ENCODE data around the gene BICRA. TPM values are rescaled to one million over a fixed set of nuclear protein-coding genes. Genes with fewer than 3 reads are reported as not detected.
"Not testable (repeated sequence)": the region's sequence is repeated elsewhere in the genome, so short reads cannot be mapped to it uniquely, and the experiment has no call there.

Gene BICRA
- total and polyA plus RNA-seq, 7 donors = 3.1 to 22.4 (median 9.9) TPM

DNA sequence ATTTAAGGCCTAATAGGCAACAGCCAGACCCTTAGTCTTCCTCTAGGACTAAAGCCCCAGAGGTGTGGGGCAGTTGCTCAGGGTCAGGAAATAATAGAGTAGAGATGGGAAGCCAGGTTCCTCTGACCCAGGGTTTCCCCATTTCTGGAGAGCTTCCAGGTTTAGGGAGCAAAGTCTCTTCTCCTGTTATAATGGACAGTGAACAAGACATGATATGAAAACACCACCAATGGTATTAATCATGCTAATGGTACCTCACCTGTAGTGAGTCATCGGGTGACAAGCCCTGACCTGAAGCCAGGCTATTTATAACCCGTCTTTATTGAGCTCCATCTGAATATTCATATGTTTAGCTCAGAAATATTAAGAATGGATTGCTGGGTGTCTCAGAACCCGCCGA, 24.6 kb downstream of the BICRA start:
- H3K27ac ChIP-seq = peak overlapping the region; percentile 67
- H3K9me3 ChIP-seq = no peaks in the 10 kb centered on the region
- no peaks in the 10 kb centered on the region for H3K27me3 ChIP-seq (ENCODE audit: insufficient read depth in 3 of 3, low read length in 2 of 3)
- intact Hi-C loops (cut with DNase I) = no loop called here
- no peak for DNase-seq
- WGBS, 3 donors = 57 to 69% (median 61%) methylated on average over 4 of the region's 4 CpGs
- peaks cover 32% of the 10 kb centered on the region for H3K4me1 ChIP-seq
- H3K4me3 ChIP-seq = no peak overlapping the region
- no peak for TF ChIP-seq CTCF (IDR thresholded peaks at IDR 0.05)
- peak; percentile 56 to 86 (median 67) for ATAC-seq
- no peaks in the 10 kb centered on the region for H3K36me3 ChIP-seq (ENCODE audit: insufficient read depth in 1 of 2, low read depth in 1 of 2)

DNA sequence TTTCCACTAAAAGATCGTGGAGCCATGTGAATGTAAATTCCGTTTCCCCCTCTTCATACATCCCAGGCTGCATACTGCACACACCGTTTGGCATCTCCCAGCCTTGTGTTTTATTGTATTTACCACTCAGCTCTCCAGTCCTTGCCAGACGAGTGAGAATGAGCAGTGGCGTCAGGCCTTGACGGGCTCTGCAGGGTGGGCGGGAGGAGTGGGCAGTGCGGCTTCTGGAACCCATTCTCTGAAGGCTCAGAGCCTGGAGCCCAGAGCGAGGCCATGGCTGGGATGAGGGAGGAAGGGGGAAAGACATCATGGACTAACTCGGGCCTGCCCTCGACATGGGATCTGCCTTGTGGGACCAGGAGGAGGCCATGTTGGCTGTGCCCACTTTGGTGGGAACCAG, 25.1 kb downstream of the BICRA start:
- no peaks in the 10 kb centered on the region for H3K9me3 ChIP-seq
- H3K36me3 ChIP-seq (ENCODE audit: insufficient read depth in 1 of 2, low read depth in 1 of 2) = no peaks in the 10 kb centered on the region
- H3K27ac ChIP-seq = peak overlapping the region; percentile 67
- no peak overlapping the region for H3K4me3 ChIP-seq
- H3K4me1 ChIP-seq = peaks cover 32% of the 10 kb centered on the region
- ATAC-seq (peak in 2 of 4 donors; percentile 3 to 21), DNase-seq (no peak)
- H3K27me3 ChIP-seq (ENCODE audit: insufficient read depth in 3 of 3, low read length in 2 of 3) = no peaks in the 10 kb centered on the region
- intact Hi-C loops (cut with DNase I) = no loop called here
- no peak for TF ChIP-seq CTCF (IDR thresholded peaks at IDR 0.05)
- 82 to 88% (median 85%) methylated on average over 11 of the region's 11 CpGs for WGBS, 3 donors

- H3K4me3 ChIP-seq; H3K9me3 ChIP-seq; H3K36me3 ChIP-seq (ENCODE audit: insufficient read depth in 1 of 2, low read depth in 1 of 2); intact Hi-C loops (cut with DNase I); H3K27me3 ChIP-seq (ENCODE audit: insufficient read depth in 3 of 3, low read length in 2 of 3); ATAC-seq; DNase-seq; H3K27ac ChIP-seq: not testable (repeated sequence)
- WGBS, 3 donors = 68 to 91% (median 82%) methylated on average over 6 of the region's 6 CpGs
- peaks cover 32% of the 10 kb centered on the region for H3K4me1 ChIP-seq
Measured at GRCh38 chr19:47635152-47635754, 26.3 kb downstream of the BICRA start.

GRCh38 chr19:47637550-47637949, 28.6 kb downstream of the BICRA start:
- no peak overlapping the region for H3K4me3 ChIP-seq
- H3K4me1 ChIP-seq = peaks cover 15% of the 10 kb centered on the region
- H3K27ac ChIP-seq = peak overlapping the region; percentile 55
- WGBS, 3 donors = 84 to 89% (median 87%) methylated on average over 11 of the region's 11 CpGs
- H3K36me3 ChIP-seq (ENCODE audit: insufficient read depth in 1 of 2, low read depth in 1 of 2) = no peaks in the 10 kb centered on the region
- H3K27me3 ChIP-seq (ENCODE audit: insufficient read depth in 3 of 3, low read length in 2 of 3) = no peaks in the 10 kb centered on the region
- DNase-seq (peak in 1 of 2 donors; percentile 12), ATAC-seq (no peak)
- no peak for TF ChIP-seq CTCF (IDR thresholded peaks at IDR 0.05)
- intact Hi-C loops (cut with DNase I) = no loop called here
- H3K9me3 ChIP-seq = no peaks in the 10 kb centered on the region

GRCh38 chr19:47641891-47642485, 33.1 kb downstream of the BICRA start:
- no peaks in the 10 kb centered on the region for H3K9me3 ChIP-seq
- 78 to 88% (median 85%) methylated on average over 5 of the region's 5 CpGs for WGBS, 3 donors
- intact Hi-C loops (cut with DNase I) = no loop called here

More at GRCh38 chr19:47641891-47642485, 33.1 kb downstream of the BICRA start:
- no peak overlapping the region for H3K4me3 ChIP-seq
- peaks cover 0 to 7% of the 10 kb centered on the region in 2 donors for H3K36me3 ChIP-seq (ENCODE audit: insufficient read depth in 1 of 2, low read depth in 1 of 2)
- H3K4me1 ChIP-seq = peaks cover 29% of the 10 kb centered on the region
- no peak for DNase-seq
- H3K27me3 ChIP-seq (ENCODE audit: insufficient read depth in 3 of 3, low read length in 2 of 3) = no peaks in the 10 kb centered on the region
- ATAC-seq = no peak
- TF ChIP-seq CTCF (IDR thresholded peaks at IDR 0.05) = no peak
- H3K27ac ChIP-seq = no peak overlapping the region
